Peyer's patch (tissue), 4 donors: ENCODE measurements around the gene TMEM150B. TPM values are rescaled to one million over a fixed set of nuclear protein-coding genes. Genes with fewer than 3 reads are reported as not detected.
A peak's percentile ranks its signal among the peaks of the same experiment; 100 is the strongest.

Experiments used
- DNase-seq, 3 donors: peaks; one replicate each; pipeline ENCODE4 v3.0.0-alpha.2; 2017 to 2019
- H3K27ac ChIP-seq, 4 donors: fragments of 200-600 bp; sonication (generic); one replicate each; pipeline ENCODE4 v1.5.1; 2016 to 2019
- H3K27me3 ChIP-seq, 2 donors: fragments of 200-600 bp; sonication (generic); one replicate each; pipeline ENCODE4 v1.5.1; 2019
- H3K36me3 ChIP-seq, 3 donors: fragments of 200-600 bp; sonication (generic); one replicate each; pipeline ENCODE4 v1.5.1; 2016 to 2019
- H3K4me1 ChIP-seq, 4 donors: fragments of 200-600 bp; sonication (generic); one replicate each; pipeline ENCODE4 v1.5.1; 2016 to 2019
- H3K4me3 ChIP-seq, 4 donors: fragments of 200-600 bp; sonication (generic); 1 replicate in 3 of 4; 2 replicates in 1 of 4; pipeline ENCODE4 v1.5.1; 2016 to 2019; ENCODE audit warnings: mild to moderate bottlenecking in 1 of 4
- H3K9me3 ChIP-seq, 4 donors: fragments of 200-600 bp; sonication (generic); one replicate each; pipeline ENCODE4 v1.5.1; 2016 to 2019; ENCODE audit warnings: mild to moderate bottlenecking in 1 of 4
- CTCF ChIP-seq, 6 experiments: fragments of 450-650 bp in 4 of 6; fragments of 200-600 bp in 2 of 6; sonication (generic) in 1 of 6; IDR thresholded peaks; one replicate each; pipeline ENCODE4 v1.5.1; 2017 to 2019; ENCODE audit warnings: antibody characterized with exemption in 6 of 6, mild to moderate bottlenecking in 3 of 6, moderate library complexity in 1 of 6
- POLR2A ChIP-seq, 2 donors: fragments of 450-650 bp; IDR thresholded peaks; one replicate each; pipeline ENCODE4 v1.5.1; 2017; ENCODE audit warnings: antibody characterized with exemption in 2 of 2, mild to moderate bottlenecking in 2 of 2, moderate library complexity in 2 of 2
- total RNA-seq, 4 donors: library from RNA; depleted of rRNA; stranded (reverse); fragments of >200 nt; gene quantifications; one replicate each; pipeline ENCODE4 v1.1.0, GENCODE V29; 2016

The TMEM150B gene
- total RNA-seq, 4 donors from 2014 or later: 26.4 to 235 (median 199) TPM

DNA sequence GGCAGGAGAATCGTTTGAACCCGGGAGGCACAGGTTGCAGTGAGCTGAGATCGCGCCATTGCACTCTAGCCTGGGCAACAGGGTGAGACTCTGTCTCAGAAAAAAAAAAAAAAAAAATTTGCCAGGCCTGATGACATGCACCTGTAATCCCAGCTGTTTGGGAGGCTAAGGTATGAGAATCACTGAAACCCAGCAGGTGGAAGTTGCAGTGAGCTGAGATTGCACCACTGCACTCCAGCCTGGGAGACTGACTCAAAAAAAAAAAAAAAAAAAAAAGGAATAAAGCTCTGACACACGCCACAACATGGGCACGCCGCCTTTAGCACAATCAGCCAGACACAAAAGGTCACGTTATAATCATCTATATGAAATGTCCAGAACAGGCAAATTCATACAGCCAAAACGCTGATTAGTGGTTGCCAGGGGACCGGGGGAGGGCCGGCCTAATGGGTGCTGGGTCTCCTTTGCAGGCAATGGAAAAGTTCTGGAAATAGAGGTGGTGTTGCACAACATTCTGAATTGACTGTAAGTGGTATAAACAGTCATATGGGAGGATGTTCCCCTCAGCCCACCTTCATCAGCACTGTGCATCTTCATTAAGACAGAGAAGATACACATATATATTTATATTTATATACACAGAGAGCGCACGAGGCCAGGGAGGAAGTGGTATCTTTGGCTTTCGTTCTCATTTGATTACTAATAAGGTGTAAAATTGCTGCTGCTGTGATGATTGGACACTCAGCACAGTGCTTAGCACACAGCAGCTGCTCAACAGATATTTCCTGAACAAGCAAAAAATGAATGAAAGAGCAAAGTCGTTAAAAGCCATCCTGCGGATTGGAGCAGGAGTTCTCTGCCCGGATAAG is 49.1 kb downstream of the TMEM150B start:
- H3K36me3 ChIP-seq: peaks cover 0 to 32% (median 0%) of the 10 kb centered on the region in 3 donors
- DNase-seq: peak in 2 of 3 donors; percentile 54 to 61
- no peak overlapping the region for H3K4me3 ChIP-seq
- no peaks in the 10 kb centered on the region for H3K9me3 ChIP-seq
- H3K27ac ChIP-seq: peak overlapping the region; percentile 36 to 68 (median 60)
- no peaks in the 10 kb centered on the region for H3K27me3 ChIP-seq
- TF ChIP-seq POLR2A (IDR thresholded peaks at IDR 0.05): no peak
- no peak for TF ChIP-seq CTCF (IDR thresholded peaks at IDR 0.05)
- peaks cover 4 to 32% (median 21%) of the 10 kb centered on the region in 4 donors for H3K4me1 ChIP-seq

DNA sequence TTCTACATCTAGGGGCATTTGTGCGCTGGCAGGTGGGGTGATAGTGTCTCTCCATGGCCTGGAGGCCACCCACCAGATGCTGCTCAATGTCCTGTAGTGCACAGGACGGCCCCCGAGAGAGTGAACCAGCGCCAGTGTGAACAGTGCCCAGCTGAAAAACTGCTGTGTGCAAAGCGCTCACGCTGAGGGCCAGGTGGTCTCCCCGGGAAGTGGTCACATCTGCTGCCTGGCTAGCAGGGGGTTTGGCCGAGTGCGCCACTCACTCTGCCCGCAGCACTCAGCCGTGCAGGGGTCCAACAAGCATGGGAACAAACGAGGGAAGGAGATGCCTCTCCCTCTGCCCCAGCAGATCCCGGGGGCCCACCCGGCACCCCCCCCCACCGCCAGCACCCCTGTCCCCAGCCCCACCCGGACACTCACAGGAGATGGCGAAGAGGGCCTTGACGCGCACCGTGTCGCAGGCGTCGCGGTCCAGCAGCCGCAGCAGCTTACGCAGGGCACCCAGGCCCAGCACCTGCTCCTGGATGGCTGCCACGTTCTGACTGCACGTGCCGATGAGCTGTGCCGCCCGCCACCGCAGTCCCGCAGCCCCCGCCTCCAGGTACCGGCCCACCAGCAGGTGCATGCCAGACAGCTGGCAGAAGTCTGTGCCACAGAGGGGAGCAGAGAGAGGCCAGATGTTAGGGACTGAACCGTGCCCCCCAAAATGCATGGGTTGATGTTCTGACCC is 51.0 kb downstream of the TMEM150B start:
- no peak overlapping the region for H3K4me3 ChIP-seq
- peaks cover 1 to 23% (median 12%) of the 10 kb centered on the region in 4 donors for H3K4me1 ChIP-seq
- DNase-seq: no peak
- peaks cover 0 to 33% (median 0%) of the 10 kb centered on the region in 3 donors for H3K36me3 ChIP-seq
- H3K9me3 ChIP-seq: no peaks in the 10 kb centered on the region
- no peak overlapping the region for H3K27ac ChIP-seq
- no peak for TF ChIP-seq POLR2A (IDR thresholded peaks at IDR 0.05)
- TF ChIP-seq CTCF (IDR thresholded peaks at IDR 0.05): no peak
- H3K27me3 ChIP-seq: no peaks in the 10 kb centered on the region

DNA sequence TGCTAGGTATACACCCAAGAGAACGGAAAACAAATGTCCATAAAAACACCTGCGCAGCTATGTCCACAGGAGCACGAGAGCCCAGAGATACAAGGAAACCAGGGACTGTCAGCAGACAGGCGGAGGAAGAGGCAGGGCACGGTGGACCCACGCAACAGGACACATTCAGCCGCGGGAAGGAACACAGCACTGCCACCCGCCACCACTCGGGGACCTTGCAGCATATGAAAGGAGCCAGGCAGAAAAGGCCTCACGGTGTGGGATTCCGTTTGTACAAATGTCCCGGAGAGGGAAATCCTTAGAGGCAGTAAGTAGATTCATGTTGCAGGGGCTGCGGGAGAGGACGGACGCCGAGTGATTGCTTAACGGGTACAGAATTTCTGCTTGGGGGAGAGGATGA is 53.0 kb downstream of the TMEM150B start:
- H3K9me3 ChIP-seq: no peaks in the 10 kb centered on the region
- DNase-seq: no peak
- TF ChIP-seq CTCF (IDR thresholded peaks at IDR 0.05): no peak
- no peak for TF ChIP-seq POLR2A (IDR thresholded peaks at IDR 0.05)
- no peak overlapping the region for H3K27ac ChIP-seq
- H3K36me3 ChIP-seq: peaks cover 0 to 36% (median 0%) of the 10 kb centered on the region in 3 donors
- no peak overlapping the region for H3K4me3 ChIP-seq
- H3K4me1 ChIP-seq: peaks cover 0 to 13% (median 7%) of the 10 kb centered on the region in 4 donors
- H3K27me3 ChIP-seq: no peaks in the 10 kb centered on the region

GRCh38 chr19:55270172-55270942 is 54.8 kb downstream of the TMEM150B start:
- Histone ChIP-seq H3K9me3 (no peaks in the 10 kb centered on the region), H3K27me3 (no peaks in the 10 kb centered on the region), H3K27ac (no peak overlapping the region), H3K36me3 (peaks cover 0 to 39% (median 0%) of the 10 kb centered on the region in 3 donors), H3K4me1 (no peaks in the 10 kb centered on the region), H3K4me3 (no peak overlapping the region)
- no peak for DNase-seq
- TF ChIP-seq CTCF (IDR thresholded peaks at IDR 0.05) (no peak), POLR2A (IDR thresholded peaks at IDR 0.05) (no peak)

GRCh38 chr19:55269299-55269698 is 55.8 kb downstream of the TMEM150B start:
- Histone ChIP-seq H3K27me3 (no peaks in the 10 kb centered on the region), H3K27ac (no peak overlapping the region), H3K9me3 (no peaks in the 10 kb centered on the region), H3K4me3 (no peak overlapping the region), H3K36me3 (peaks cover 0 to 42% (median 0%) of the 10 kb centered on the region in 3 donors), H3K4me1 (no peaks in the 10 kb centered on the region)
- DNase-seq: no peak
- TF ChIP-seq CTCF (IDR thresholded peaks at IDR 0.05) (no peak), POLR2A (IDR thresholded peaks at IDR 0.05) (no peak)
